ENCODE data around the gene YIF1A. TPM values are rescaled to one million over a fixed set of nuclear protein-coding genes. Genes with fewer than 3 reads are reported as not detected.
"Not testable (repeated sequence)": the region's sequence is repeated elsewhere in the genome, so short reads cannot be mapped to it uniquely, and the experiment has no call there.

Gene YIF1A
- total and polyA plus RNA-seq, 9 donors, result 45.3 to 58.9 (median 53.7) TPM

DNA sequence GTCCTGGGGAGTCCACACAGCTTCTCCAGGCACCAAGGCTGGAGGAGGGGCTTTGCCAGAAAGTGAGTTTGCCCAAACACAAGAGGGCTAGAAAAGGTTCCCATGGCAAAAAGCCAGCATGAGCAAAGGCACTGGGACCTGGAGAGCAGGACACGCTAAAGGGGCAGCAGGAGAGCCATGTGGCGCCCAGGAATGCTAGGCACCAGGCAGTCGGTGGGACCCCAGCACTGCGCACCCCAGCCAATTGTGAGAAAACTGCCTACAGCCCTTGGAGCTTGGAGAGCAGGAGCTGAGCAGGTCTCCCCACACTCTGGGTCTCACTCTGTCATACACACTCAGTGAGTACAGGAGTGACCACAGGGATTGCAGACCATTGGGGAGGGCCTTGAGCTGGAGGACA, 25.7 kb downstream of the YIF1A start:
- Histone ChIP-seq H3K4me3 (ENCODE audit: low read length) (no peak overlapping the region), H3K4me1 (ENCODE audit: control insufficient read depth, insufficient read depth, low read length) (peaks cover 32% of the 10 kb centered on the region), H3K36me3 (ENCODE audit: control insufficient read depth, insufficient read depth, low read length) (peaks cover 67% of the 10 kb centered on the region), H3K27me3 (ENCODE audit: control insufficient read depth, insufficient read depth, low read length) (no peaks in the 10 kb centered on the region), H3K9me3 (replicated peaks; ENCODE audit: control insufficient read depth, low read depth, low read length) (no peaks in the 10 kb centered on the region), H3K27ac (ENCODE audit: low read length) (no peak overlapping the region)
- no peak for DNase-seq
- 92% methylated on average over 4 of the region's 4 CpGs for WGBS (ENCODE audit: insufficient coverage)

DNA sequence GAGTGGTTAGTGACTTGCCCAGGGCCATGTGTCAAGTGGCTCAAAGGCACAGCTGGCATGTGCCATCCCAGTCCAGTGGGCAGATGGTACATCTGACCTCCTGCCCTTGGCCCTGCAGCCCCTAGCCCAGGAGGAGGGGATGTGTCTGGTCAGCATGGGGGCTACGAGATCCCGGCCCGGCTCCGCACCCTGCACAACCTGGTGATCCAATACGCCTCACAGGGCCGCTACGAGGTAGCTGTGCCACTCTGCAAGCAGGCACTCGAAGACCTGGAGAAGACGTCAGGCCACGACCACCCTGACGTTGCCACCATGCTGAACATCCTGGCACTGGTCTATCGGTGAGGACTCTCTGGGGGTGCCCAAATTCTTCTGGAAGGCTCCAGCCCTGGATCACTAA, 26.2 kb downstream of the YIF1A start:
- no peaks in the 10 kb centered on the region for H3K9me3 ChIP-seq (replicated peaks; ENCODE audit: control insufficient read depth, low read depth, low read length)
- no peak overlapping the region for H3K27ac ChIP-seq (ENCODE audit: low read length)
- H3K27me3 ChIP-seq (ENCODE audit: control insufficient read depth, insufficient read depth, low read length), result no peaks in the 10 kb centered on the region
- H3K36me3 ChIP-seq (ENCODE audit: control insufficient read depth, insufficient read depth, low read length), result peaks cover 67% of the 10 kb centered on the region
- H3K4me1 ChIP-seq (ENCODE audit: control insufficient read depth, insufficient read depth, low read length), result peaks cover 27% of the 10 kb centered on the region
- no peak overlapping the region for H3K4me3 ChIP-seq (ENCODE audit: low read length)
- DNase-seq, result no peak
- 91% methylated on average over 12 of the region's 12 CpGs for WGBS (ENCODE audit: insufficient coverage)

DNA sequence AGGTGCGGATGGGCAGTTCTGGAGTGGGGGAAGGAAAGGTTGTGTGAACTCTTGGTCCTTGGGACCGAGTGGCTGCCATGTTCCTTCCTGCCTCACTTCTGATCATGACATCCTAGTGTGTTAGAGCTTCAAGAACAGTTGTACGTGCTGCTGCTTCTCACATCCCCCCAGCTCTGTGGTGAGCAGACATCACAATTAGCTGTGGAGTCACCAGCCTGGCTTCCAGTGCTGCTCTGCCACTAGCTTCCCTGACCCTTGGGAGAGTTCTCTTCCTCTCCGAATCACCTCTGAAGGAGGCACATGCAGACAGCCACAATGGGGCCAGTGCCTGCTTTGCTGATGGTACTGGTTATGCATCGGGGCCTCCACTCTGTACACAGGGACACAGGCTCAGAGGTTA, 26.8 kb downstream of the YIF1A start:
- H3K27ac ChIP-seq (ENCODE audit: low read length), result no peak overlapping the region
- H3K9me3 ChIP-seq (replicated peaks; ENCODE audit: control insufficient read depth, low read depth, low read length), result no peaks in the 10 kb centered on the region
- WGBS (ENCODE audit: insufficient coverage), result 80% methylated on average over 3 of the region's 5 CpGs
- no peak for DNase-seq
- H3K4me3 ChIP-seq (ENCODE audit: low read length), result no peak overlapping the region
- H3K36me3 ChIP-seq (ENCODE audit: control insufficient read depth, insufficient read depth, low read length), result peaks cover 67% of the 10 kb centered on the region
- peaks cover 25% of the 10 kb centered on the region for H3K4me1 ChIP-seq (ENCODE audit: control insufficient read depth, insufficient read depth, low read length)
- H3K27me3 ChIP-seq (ENCODE audit: control insufficient read depth, insufficient read depth, low read length), result peaks cover under 1% of the 10 kb centered on the region

DNA sequence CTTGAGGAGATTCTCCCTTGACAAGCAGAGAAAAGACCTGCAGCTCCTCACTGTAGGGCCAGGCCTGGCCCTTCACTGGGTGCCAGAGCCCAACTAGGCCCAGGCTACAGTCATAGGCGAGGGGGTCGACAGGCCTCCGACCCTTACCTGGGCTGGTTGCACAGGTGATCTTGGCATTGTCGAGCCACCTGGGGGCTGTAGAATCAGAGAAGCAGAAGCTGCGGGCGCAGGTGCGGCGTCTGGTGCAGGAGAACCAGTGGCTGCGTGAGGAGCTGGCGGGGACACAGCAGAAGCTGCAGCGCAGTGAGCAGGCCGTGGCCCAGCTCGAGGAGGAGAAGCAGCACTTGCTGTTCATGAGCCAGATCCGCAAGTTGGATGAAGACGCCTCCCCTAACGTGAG, 27.4 kb downstream of the YIF1A start:
- Histone ChIP-seq H3K36me3 (ENCODE audit: control insufficient read depth, insufficient read depth, low read length) (peaks cover 64% of the 10 kb centered on the region), H3K27me3 (ENCODE audit: control insufficient read depth, insufficient read depth, low read length) (peaks cover 6% of the 10 kb centered on the region), H3K4me1 (ENCODE audit: control insufficient read depth, insufficient read depth, low read length) (peaks cover 25% of the 10 kb centered on the region), H3K27ac (ENCODE audit: low read length) (no peak overlapping the region), H3K9me3 (replicated peaks; ENCODE audit: control insufficient read depth, low read depth, low read length) (no peaks in the 10 kb centered on the region), H3K4me3 (ENCODE audit: low read length) (no peak overlapping the region)
- DNase-seq, result no peak
- 95% methylated on average over 16 of the region's 16 CpGs for WGBS (ENCODE audit: insufficient coverage)

DNA sequence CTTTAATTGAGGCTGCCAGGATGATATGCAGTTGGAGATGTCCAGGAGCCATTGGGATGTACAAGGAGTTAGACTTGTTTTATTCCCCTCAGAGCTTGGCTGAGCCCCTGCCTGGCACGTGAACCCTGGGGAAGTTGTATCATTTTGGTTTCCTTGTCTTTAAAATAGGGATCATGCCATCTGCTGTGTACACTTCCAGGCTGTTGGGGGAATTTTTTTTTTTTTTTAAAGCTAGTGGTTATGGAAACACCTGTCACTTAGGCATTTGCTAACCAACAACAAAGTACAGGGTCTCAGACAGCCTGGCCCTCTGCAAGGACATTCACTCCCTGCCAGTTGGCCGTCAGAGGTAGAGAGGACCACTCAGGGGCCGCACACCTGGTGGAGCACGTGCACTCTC, 29.0 kb downstream of the YIF1A start:
- 100% methylated on average over 3 of the region's 4 CpGs for WGBS (ENCODE audit: insufficient coverage)
- Histone ChIP-seq H3K27me3 (ENCODE audit: control insufficient read depth, insufficient read depth, low read length) (peaks cover 6% of the 10 kb centered on the region), H3K9me3 (replicated peaks; ENCODE audit: control insufficient read depth, low read depth, low read length) (no peaks in the 10 kb centered on the region), H3K27ac (ENCODE audit: low read length) (no peak overlapping the region), H3K4me3 (ENCODE audit: low read length) (no peak overlapping the region), H3K4me1 (ENCODE audit: control insufficient read depth, insufficient read depth, low read length) (peaks cover 21% of the 10 kb centered on the region), H3K36me3 (ENCODE audit: control insufficient read depth, insufficient read depth, low read length) (peaks cover 54% of the 10 kb centered on the region)
- no peak for DNase-seq

DNA sequence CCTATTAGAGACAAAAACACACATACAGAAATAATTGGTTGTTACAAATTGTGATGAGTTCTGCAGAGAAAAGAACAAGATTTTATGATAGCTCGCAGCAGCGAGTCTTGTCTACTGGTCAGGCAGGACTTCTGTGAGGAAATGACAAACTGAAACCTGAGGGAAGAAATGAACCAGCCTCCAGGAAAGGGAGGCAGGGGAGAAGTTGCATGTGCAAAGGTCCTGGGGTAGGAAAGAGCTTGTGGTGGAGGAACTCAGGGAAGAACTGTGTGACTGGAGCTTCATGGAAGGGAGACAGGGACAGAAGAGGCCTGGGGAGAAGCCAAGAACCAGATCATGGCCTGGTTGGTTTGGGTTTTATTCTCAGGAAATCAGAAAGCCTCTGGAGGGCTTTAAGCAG, 29.7 kb downstream of the YIF1A start:
- DNase-seq, result no peak
- H3K4me3 ChIP-seq (ENCODE audit: low read length), result no peak overlapping the region
- WGBS (ENCODE audit: insufficient coverage), result 96% methylated on average over 2 of the region's 2 CpGs
- H3K4me1 ChIP-seq (ENCODE audit: control insufficient read depth, insufficient read depth, low read length), result peaks cover 21% of the 10 kb centered on the region
- H3K27ac ChIP-seq (ENCODE audit: low read length), result no peak overlapping the region
- H3K36me3 ChIP-seq (ENCODE audit: control insufficient read depth, insufficient read depth, low read length), result peaks cover 46% of the 10 kb centered on the region
- H3K27me3 ChIP-seq (ENCODE audit: control insufficient read depth, insufficient read depth, low read length), result peaks cover 6% of the 10 kb centered on the region
- no peaks in the 10 kb centered on the region for H3K9me3 ChIP-seq (replicated peaks; ENCODE audit: control insufficient read depth, low read depth, low read length)

DNA sequence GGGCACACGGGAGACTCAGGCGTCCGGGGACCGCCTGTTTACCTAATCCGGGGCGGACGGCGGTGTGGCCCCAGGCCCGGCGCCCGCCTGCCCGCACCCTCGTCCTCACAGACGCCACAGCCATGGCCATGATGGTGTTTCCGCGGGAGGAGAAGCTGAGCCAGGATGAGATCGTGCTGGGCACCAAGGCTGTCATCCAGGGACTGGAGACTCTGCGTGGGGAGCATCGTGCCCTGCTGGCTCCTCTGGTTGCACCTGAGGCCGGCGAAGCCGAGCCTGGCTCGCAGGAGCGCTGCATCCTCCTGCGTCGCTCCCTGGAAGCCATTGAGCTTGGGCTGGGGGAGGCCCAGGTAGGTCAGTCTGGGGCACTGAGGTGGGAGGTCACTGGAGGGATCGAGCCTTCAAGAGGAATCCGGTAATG, 30.5 kb downstream of the YIF1A start:
- no peaks in the 10 kb centered on the region for H3K9me3 ChIP-seq (replicated peaks; ENCODE audit: control insufficient read depth, low read depth, low read length)
- H3K4me3 ChIP-seq (ENCODE audit: low read length), result peak overlapping the region; percentile 69
- H3K27me3 ChIP-seq (ENCODE audit: control insufficient read depth, insufficient read depth, low read length), result peaks cover 6% of the 10 kb centered on the region
- DNase-seq, result no peak
- peaks cover 39% of the 10 kb centered on the region for H3K36me3 ChIP-seq (ENCODE audit: control insufficient read depth, insufficient read depth, low read length)
- WGBS (ENCODE audit: insufficient coverage), result 4% methylated on average over 27 of the region's 28 CpGs
- no peak overlapping the region for H3K27ac ChIP-seq (ENCODE audit: low read length)
- H3K4me1 ChIP-seq (ENCODE audit: control insufficient read depth, insufficient read depth, low read length), result peaks cover 21% of the 10 kb centered on the region

DNA sequence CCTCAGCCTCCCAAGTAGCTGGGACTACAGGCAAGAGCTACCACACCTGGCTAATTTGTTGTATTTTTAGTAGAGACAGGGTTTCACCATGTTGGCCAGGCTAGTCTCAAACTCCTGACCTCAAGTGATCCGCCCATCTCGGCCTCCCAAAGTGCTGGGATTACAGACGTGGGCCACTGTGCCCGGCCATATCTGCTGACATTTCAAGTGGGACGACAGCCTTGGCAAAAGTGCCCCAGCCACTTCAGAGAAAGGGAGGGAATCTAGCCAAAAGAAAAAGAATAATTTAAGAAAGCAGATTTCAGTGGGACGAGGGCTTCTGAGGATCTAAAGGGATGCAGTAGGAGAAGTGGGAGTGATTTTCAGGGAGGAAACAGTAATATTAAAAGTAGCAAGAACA, 35.9 kb downstream of the YIF1A start:
- H3K27me3 ChIP-seq (ENCODE audit: control insufficient read depth, insufficient read depth, low read length); H3K4me3 ChIP-seq (ENCODE audit: low read length); H3K27ac ChIP-seq (ENCODE audit: low read length); DNase-seq; H3K4me1 ChIP-seq (ENCODE audit: control insufficient read depth, insufficient read depth, low read length); H3K9me3 ChIP-seq (replicated peaks; ENCODE audit: control insufficient read depth, low read depth, low read length): not testable (repeated sequence)
- H3K36me3 ChIP-seq (ENCODE audit: control insufficient read depth, insufficient read depth, low read length), result peaks cover 13% of the 10 kb centered on the region
- WGBS (ENCODE audit: insufficient coverage), result 78% methylated on average over 5 of the region's 6 CpGs

DNA sequence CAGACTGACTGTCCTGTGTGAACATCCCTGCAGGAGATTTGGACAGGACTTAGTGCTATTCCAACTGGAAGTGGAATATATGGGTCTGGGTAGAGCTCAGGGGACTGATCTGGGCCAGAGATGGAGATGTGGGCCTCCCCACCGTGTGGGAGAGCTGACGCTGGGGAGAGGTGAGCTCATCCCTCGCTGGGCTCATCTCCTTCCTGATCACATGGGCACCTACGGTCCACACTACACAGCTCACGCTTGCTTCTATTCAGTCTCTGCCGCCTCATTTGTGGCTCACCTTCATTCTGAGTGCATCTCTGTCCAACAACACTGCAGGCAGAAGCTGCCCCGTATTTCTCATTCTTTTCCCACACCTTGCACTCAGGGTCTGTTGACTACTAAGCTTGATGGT, 37.1 kb downstream of the YIF1A start:
- Histone ChIP-seq H3K27me3 (ENCODE audit: control insufficient read depth, insufficient read depth, low read length) (peaks cover 3% of the 10 kb centered on the region), H3K4me1 (ENCODE audit: control insufficient read depth, insufficient read depth, low read length) (peaks cover 3% of the 10 kb centered on the region), H3K9me3 (replicated peaks; ENCODE audit: control insufficient read depth, low read depth, low read length) (no peaks in the 10 kb centered on the region), H3K27ac (ENCODE audit: low read length) (no peak overlapping the region), H3K36me3 (ENCODE audit: control insufficient read depth, insufficient read depth, low read length) (peaks cover 21% of the 10 kb centered on the region), H3K4me3 (ENCODE audit: low read length) (no peak overlapping the region)
- no peak for DNase-seq
- no CpG with 5 or more reads among the region's 7 CpGs for WGBS (ENCODE audit: insufficient coverage)

DNA sequence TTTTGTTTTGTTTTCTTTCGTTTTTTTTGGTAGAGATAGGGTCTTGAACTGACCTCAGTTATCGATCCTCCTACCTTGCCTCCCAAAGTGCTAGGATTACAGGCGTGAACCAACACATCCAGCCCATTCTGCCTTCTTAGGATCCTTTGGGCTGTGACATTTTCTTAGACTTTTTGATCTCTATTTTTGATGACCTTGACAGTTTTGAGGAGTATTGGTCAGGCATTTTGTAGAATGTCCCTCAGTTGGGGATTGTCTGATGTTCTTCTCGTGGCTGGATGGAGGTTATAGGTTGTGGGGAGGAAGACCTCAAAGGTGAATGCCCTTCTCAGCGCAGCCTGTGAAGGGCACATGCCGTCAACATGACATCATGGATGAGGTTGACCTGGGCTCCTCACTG, 40.0 kb downstream of the YIF1A start:
- no CpG with 5 or more reads among the region's 6 CpGs for WGBS (ENCODE audit: insufficient coverage)
- H3K27ac ChIP-seq (ENCODE audit: low read length), result no peak overlapping the region

DNA sequence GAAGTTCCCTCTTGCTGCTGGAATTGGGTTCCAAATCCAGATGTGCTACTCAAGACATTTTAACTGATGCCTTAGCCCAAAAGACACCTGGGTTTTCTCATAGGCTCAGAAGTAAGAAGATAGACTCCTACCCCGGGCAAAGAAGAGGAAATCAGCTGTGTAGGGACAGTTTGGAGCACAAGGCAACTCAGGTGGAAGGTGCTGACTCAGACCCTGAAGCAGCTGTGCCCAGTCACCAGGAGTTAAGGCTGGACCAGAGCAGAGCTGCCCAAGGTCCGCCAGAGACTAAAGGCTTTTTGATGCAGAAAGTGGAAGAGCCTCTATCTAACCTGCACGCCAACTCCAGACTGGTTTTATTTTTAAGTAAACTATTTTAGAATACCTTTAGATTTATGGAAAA, 41.1 kb downstream of the YIF1A start:
- Histone ChIP-seq H3K27me3 (ENCODE audit: control insufficient read depth, insufficient read depth, low read length) (no peaks in the 10 kb centered on the region), H3K4me3 (ENCODE audit: low read length) (no peak overlapping the region), H3K9me3 (replicated peaks; ENCODE audit: control insufficient read depth, low read depth, low read length) (no peaks in the 10 kb centered on the region), H3K4me1 (ENCODE audit: control insufficient read depth, insufficient read depth, low read length) (peaks cover 12% of the 10 kb centered on the region), H3K27ac (ENCODE audit: low read length) (no peak overlapping the region), H3K36me3 (ENCODE audit: control insufficient read depth, insufficient read depth, low read length) (peaks cover 39% of the 10 kb centered on the region)
- no peak for DNase-seq
- no CpG with 5 or more reads among the region's 3 CpGs for WGBS (ENCODE audit: insufficient coverage)

More for the DNA sequence above, 40.0 kb downstream of the YIF1A start:
- Histone ChIP-seq H3K9me3 (replicated peaks; ENCODE audit: control insufficient read depth, low read depth, low read length) (no peaks in the 10 kb centered on the region), H3K27me3 (ENCODE audit: control insufficient read depth, insufficient read depth, low read length) (no peaks in the 10 kb centered on the region), H3K4me1 (ENCODE audit: control insufficient read depth, insufficient read depth, low read length) (peaks cover 2% of the 10 kb centered on the region), H3K36me3 (ENCODE audit: control insufficient read depth, insufficient read depth, low read length) (peaks cover 35% of the 10 kb centered on the region), H3K4me3 (ENCODE audit: low read length) (no peak overlapping the region)
- DNase-seq, result no peak
